GM12865 (cell line): Measurements from ENCODE around the gene LRG1.
A peak's percentile ranks its signal among the peaks of the same experiment; 100 is the strongest.

Experiments
- DNase-seq: peaks from one replicate; pipeline ENCODE4 v3.0.0; 2010; ENCODE audit warnings: low read depth
- H3K4me3 ChIP-seq: 2 replicates; pipeline ENCODE4 v1.5.1; 2011; ENCODE audit warnings: mild to moderate bottlenecking, low read depth, low read length, control low read depth
- TF ChIP-seq, protein P1 (sequence below): IDR thresholded peaks from 2 replicates; pipeline ENCODE4 v1.5.1; 2011; ENCODE audit warnings: low read length, control low read depth, low read depth, inconsistent platforms; ENCODE audit not compliant: insufficient read depth; ENCODE audit errors: missing control alignments

LRG1 gene

DNA sequence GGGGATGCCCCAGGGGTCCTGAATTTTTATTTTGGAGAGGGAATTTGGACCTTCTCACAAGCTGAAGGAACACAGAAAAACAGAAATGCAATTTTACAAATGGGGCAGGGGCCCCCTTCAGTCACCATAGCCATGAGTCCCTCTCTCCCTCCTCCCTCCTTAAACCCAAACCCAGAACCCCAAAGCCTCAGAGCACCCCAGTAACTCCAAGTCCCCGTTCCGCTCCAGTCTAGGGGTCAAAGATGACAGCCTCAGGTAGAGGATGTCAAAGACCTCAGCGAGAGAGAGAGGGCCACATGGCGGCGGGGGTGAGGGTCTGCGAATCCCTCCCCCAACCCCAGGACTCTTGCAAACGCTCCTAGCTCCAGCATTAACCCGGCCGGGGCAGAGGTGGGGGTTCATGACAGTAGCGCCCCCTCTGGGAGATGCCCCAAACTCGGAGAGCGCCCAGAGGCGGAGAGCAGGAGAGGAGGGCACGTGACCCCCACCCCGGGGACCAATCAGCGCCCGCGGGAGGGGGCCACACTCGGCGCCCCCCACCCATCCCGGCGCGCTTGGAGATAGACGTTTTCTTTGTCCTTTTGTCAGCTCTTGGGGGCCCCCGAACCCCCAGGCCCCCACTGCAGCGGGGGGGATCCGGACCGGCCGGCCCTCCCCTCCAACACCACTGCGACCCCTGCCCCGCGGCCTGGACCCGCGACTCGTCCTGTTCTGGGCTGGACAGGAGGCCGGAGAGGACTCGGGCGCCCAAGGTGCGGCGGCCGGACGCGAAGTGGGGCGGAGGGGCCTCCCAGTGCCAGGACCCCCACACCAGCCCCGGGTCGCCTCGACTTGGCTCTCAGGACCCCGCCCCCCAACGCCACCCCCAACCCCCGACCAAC, 40.4 kb upstream of the LRG1 start:
- no peak overlapping the region for H3K4me3 ChIP-seq
- DNase-seq: no peak
- TF ChIP-seq, protein P1, sequence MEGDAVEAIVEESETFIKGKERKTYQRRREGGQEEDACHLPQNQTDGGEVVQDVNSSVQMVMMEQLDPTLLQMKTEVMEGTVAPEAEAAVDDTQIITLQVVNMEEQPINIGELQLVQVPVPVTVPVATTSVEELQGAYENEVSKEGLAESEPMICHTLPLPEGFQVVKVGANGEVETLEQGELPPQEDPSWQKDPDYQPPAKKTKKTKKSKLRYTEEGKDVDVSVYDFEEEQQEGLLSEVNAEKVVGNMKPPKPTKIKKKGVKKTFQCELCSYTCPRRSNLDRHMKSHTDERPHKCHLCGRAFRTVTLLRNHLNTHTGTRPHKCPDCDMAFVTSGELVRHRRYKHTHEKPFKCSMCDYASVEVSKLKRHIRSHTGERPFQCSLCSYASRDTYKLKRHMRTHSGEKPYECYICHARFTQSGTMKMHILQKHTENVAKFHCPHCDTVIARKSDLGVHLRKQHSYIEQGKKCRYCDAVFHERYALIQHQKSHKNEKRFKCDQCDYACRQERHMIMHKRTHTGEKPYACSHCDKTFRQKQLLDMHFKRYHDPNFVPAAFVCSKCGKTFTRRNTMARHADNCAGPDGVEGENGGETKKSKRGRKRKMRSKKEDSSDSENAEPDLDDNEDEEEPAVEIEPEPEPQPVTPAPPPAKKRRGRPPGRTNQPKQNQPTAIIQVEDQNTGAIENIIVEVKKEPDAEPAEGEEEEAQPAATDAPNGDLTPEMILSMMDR: no peak

DNA sequence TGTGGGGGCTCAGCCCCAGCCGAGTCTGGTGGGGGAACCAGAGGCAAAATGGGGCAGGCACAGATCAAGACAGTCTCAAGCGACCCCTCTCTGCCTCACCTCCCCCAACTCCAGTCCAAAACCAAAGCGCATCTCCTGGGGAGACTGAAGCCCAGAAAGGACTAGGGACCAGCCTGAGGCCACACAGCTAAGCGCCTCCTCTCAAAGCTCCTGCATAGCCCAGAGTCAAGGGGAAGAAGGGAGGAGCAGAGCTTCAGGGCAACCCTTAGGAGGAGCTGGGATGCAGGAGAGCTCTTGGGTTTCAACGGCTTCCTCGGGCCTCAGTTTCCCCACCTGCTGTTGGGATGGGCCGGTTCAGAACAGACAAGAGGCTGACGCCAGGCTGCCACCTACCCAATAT, 39.6 kb upstream of the LRG1 start:
- no peak for DNase-seq
- no peak overlapping the region for H3K4me3 ChIP-seq
- TF ChIP-seq, protein P1: no peak

DNA sequence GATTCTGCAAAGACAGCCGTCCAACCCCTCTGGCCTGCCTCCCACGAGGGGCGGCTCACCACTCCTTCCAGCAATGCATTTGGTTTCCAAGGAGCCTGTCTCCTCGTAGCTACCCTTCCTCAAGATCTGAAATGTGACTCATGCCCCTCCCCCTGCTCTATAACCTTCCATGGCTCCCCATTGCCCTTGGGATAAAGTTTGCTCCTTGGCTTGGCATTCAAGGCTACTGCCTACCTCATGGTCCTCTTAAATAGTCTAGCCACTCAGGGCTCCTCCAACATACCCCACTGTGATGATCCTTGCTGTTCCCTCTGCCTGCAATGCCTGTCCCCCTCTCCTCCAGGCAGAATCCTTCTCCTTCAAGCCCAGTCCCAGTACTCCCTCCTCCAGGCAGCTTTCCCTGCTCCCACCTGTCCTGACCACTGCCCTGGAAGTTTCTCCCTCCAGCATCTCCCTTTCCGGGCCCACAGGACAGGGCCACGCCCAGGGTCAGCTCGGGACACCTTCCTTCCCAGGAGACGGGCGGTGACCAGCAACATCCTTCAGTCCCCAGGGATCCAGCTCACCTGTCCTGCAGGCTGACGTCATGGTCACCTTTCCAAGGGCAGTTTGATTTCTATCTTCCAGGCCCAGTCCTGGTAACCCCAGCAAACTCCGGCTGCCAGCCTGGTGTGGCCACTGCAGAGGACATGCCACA, 38.9 kb upstream of the LRG1 start:
- TF ChIP-seq, protein P1: no peak
- no peak for DNase-seq
- H3K4me3 ChIP-seq: no peak overlapping the region

DNA sequence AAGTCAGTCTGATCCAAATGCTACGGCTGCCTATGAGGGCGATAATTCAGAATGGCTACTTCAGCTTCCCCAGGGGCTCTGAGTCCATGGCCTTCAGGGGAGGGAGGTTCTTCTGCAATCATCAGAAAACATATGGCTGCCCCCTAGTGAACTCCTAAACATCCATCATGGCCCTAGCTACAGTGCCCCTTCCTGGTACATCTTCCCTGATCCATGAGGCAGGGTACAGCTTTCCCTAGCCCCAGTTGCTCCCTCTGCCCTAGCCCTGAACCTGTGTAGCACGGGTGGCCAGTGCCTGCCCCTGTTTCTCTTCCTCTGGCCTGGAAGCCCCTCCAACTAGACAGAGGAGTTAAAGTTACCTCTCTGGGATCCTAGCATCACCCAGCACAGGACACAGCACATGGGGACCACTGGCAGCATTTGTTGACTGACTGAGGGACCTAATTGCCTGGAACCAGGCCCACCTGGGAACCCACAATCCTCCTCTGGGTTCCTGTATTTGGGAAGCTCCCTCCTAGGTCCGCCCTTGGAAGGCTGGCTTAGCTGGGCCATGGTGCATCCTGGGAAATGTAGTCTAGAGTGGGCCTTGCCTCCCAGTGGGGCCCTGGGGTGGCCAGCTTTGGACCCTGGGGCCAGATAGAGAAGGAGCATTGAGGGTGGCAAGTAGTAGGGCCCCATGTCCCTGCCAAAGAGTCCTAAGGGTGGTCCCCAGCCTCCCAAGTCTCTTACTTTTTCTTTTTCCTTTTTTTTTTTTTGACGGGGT, 37.4 kb upstream of the LRG1 start:
- TF ChIP-seq, protein P1: no peak
- no peak overlapping the region for H3K4me3 ChIP-seq
- no peak for DNase-seq

DNA sequence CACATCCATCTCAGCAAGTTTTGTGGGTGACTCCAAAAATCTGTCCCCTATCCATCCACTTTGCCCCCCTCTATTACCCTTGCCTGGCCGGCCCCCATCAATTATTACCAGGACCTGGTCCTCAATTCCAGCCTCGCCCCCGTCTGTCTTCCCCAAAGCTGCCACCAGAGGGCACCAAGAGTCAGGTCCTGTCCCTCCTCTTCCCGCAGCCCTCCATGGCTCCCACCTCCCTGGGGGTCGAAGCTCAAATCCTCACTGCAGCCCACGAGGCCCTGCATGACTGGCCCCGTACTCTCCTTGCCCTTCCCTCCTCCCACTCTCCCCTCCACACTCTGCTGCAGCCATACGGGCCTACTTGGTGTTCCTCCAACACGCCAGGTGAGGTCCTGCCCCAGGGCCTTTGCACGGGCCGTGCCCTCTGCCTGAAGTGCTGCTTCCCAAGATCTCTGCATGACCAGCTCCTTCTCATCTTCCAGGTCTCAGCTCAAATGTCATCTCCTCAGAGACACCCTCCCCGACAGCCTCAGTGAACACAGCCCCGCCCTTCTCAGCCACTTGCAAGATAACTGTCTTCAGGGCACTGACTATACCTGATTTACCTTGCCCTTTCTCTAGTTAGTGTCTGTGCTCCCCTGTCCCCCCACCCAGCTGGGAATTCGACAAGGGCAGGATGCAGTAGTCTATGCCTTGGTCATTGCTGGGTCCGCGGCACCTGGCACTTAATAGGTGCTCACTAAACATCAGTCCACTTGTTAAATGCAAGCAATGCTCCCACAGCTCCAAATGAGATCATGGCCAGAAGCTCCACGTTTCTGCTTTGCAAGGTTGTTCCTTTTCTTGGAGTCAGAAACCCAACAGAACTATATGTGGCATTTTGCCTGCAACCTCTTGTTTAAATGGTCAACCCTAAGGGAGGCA, 36.4 kb upstream of the LRG1 start:
- TF ChIP-seq, protein P1: peak; percentile 74
- DNase-seq: peak; percentile 62
- H3K4me3 ChIP-seq: no peak overlapping the region
